Activated CD4-positive, alpha-beta T cell treated with anti-CD3 and anti-CD28 coated beads, Interleukin-2, amount 10 ng/mL, durations not matched to agents 24 days and 14 days (primary cell): ENCODE data around the gene DHRS13. TPM values are rescaled to one million over a fixed set of nuclear protein-coding genes. Genes with fewer than 3 reads are reported as not detected.
A peak's percentile ranks its signal among the peaks of the same experiment; 100 is the strongest.
"Not testable (repeated sequence)": the region's sequence is repeated elsewhere in the genome, so short reads cannot be mapped to it uniquely, and the experiment has no call there.

Source experiments
- DNase-seq: peaks from one replicate; pipeline ENCODE4 v3.0.0; 2022
- H3K27ac Mint-ChIP-seq: one replicate; pipeline ENCODE4 v1.8.0; 2022; ENCODE audit warnings: mild to moderate bottlenecking, mixed read lengths
- H3K27me3 Mint-ChIP-seq: one replicate; pipeline ENCODE4 v1.8.0; 2022; ENCODE audit warnings: mixed read lengths
- H3K36me3 Mint-ChIP-seq: one replicate; pipeline ENCODE4 v1.8.0; 2022; ENCODE audit warnings: low read depth, mild to moderate bottlenecking, mixed read lengths
- H3K4me1 Mint-ChIP-seq: one replicate; pipeline ENCODE4 v1.8.0; 2021; ENCODE audit warnings: mixed read lengths
- H3K4me3 Mint-ChIP-seq: one replicate; pipeline ENCODE4 v1.8.0; 2022; ENCODE audit warnings: mild to moderate bottlenecking, moderate library complexity, mixed read lengths
- H3K9me3 Mint-ChIP-seq: one replicate; pipeline ENCODE4 v1.8.0; 2021; ENCODE audit warnings: mixed read lengths
- intact Hi-C: fragments of 100-400 bp; cut with micrococcal nuclease; formaldehyde crosslinking; loops from one replicate; pipeline ENCODE4 v1.15.1; 2023
- total RNA-seq: library from RNA; stranded (reverse); gene quantifications from 2 replicates; pipeline ENCODE4 v1.2.3, GENCODE V29; 2022

Gene DHRS13
- total RNA-seq, 1 donor from 2014 or later: 34.3 TPM

DNA sequence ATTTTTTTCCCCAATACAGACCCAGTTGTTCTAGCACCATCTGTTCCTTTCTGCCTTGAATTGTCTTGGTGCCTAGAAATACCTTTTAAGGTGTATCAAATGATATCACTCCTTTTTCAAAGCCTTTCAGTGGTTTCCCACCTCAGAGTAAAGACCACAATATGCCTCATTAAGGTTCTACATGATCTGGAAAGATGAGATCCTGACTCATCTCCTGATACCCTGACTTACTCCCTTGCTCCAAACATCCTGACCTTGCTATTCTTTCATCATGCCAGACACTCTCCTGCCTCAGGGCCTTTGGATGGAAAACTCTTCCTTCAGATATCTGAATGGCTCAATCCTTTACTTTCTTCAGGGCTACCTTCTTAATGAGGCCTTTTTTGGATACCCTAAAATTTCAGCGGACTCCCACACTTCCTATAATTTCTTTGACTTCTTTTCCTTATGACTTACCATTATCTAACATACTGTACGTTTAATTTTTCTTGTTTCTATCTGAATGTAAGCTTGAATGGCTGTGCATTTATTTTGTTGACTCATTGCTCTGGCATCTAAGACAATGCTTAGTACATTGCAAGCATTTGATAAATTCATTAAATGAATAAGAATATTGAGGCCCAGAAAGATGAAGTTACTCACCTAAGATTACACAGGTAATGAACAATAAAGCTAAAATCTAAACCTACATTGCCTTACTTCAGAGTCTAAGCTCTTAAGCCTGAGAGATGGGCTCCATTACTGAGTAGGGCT lies 24.5 kb downstream of the DHRS13 start:
- Mint-ChIP-seq H3K27ac (peak overlapping the region; percentile 6), H3K36me3 (peaks cover 39% of the 10 kb centered on the region), H3K4me3 (no peak overlapping the region), H3K4me1 (peaks cover 15% of the 10 kb centered on the region), H3K9me3 (no peaks in the 10 kb centered on the region), H3K27me3 (no peaks in the 10 kb centered on the region)
- intact Hi-C loops: no loop called here
- no peak for DNase-seq

DNA sequence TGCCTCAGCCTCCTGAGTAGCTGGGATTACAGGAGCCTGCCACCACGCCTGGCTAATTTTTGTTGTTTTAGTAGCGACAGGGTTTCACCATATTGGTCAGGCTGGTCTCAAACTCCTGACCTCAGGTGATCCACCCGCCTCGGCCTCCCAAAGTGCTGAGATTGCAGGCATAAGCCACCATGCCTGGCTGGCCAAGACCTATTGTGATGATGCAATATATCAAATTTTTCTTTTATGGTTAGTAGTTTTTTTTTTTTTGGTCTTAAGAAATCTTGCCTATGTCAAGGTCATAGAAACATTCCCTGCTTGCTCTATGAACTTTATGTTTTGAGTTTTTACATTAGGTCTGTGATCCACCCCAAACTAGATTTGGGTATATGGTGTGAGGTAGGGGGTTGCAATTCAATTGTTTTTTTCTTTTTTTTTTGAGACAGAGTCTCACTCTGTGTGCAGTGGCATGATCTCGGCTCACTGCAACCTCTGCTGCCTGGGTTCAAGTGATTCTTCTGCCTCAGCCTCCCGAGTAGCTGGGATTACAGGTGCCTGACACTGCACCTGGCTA lies 25.6 kb downstream of the DHRS13 start:
- not testable (repeated sequence) for H3K9me3 Mint-ChIP-seq, H3K27ac Mint-ChIP-seq, DNase-seq, H3K4me3 Mint-ChIP-seq, H3K27me3 Mint-ChIP-seq
- intact Hi-C loops: loop anchor here (2.0 kb wide), 1 partner anchor 20 kb away; the partner anchor contains the start of gene FLOT2
- Mint-ChIP-seq H3K36me3 (peaks cover 32% of the 10 kb centered on the region), H3K4me1 (peaks cover 15% of the 10 kb centered on the region)

GRCh38 chr17:28875848-28876550 lies 26.9 kb downstream of the DHRS13 start:
- Mint-ChIP-seq H3K4me3 (no peak overlapping the region), H3K27ac (peak overlapping the region; percentile 21), H3K9me3 (no peaks in the 10 kb centered on the region), H3K4me1 (peaks cover 19% of the 10 kb centered on the region), H3K36me3 (peaks cover 25% of the 10 kb centered on the region), H3K27me3 (no peaks in the 10 kb centered on the region)
- no peak for DNase-seq
- intact Hi-C loops: loop anchor here (2.0 kb wide), 1 partner anchor 21 kb away; the partner anchor contains the start of gene FLOT2

DNA sequence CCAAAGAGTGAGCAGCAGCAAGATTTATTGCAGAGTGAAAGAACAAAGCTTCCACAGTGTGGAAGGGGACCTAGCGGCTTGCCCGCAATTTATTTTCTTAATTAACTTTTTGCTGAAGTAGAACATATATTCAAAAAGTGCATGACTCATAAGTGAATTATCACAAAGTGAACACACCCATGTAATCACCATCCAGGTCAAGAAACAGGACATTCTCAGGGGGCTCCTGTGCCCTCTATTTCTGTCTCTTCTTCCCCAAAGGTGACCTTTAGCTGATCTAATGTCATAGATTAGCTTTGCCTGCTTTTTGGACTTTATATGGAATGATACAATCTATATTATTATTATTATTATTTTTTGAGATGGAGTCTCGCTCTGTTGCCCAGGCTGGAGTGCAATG lies 28.1 kb downstream of the DHRS13 start:
- no peak overlapping the region for H3K27ac Mint-ChIP-seq
- no peak overlapping the region for H3K4me3 Mint-ChIP-seq
- H3K27me3 Mint-ChIP-seq: no peaks in the 10 kb centered on the region
- no peak for DNase-seq
- intact Hi-C loops: no loop called here
- peaks cover 15% of the 10 kb centered on the region for H3K36me3 Mint-ChIP-seq
- peaks cover 20% of the 10 kb centered on the region for H3K4me1 Mint-ChIP-seq
- H3K9me3 Mint-ChIP-seq: no peaks in the 10 kb centered on the region

DNA sequence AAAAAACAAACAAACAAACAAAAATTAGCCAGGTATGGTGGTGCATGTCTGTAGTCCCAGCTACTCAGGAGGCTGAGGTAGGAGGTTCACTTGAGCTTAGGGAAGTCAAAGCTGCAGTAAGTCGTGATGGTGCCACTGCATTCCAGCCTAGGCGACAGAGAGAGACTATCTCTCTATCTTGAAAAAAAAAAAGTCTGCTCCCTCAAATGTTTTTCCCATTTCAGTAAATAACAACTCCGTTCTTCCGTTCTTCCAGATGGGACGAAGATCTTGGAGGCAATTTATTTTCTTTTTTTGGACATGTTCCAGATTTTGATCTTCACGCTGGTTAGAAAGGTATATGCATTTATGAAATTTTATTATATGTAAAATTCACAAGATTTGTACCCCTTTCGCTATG lies 29.0 kb downstream of the DHRS13 start:
- H3K4me1 Mint-ChIP-seq: peaks cover 20% of the 10 kb centered on the region
- no peak overlapping the region for H3K27ac Mint-ChIP-seq
- DNase-seq: no peak
- no peaks in the 10 kb centered on the region for H3K9me3 Mint-ChIP-seq
- no peaks in the 10 kb centered on the region for H3K27me3 Mint-ChIP-seq
- intact Hi-C loops: no loop called here
- peaks cover 9% of the 10 kb centered on the region for H3K36me3 Mint-ChIP-seq
- H3K4me3 Mint-ChIP-seq: no peak overlapping the region

DNA sequence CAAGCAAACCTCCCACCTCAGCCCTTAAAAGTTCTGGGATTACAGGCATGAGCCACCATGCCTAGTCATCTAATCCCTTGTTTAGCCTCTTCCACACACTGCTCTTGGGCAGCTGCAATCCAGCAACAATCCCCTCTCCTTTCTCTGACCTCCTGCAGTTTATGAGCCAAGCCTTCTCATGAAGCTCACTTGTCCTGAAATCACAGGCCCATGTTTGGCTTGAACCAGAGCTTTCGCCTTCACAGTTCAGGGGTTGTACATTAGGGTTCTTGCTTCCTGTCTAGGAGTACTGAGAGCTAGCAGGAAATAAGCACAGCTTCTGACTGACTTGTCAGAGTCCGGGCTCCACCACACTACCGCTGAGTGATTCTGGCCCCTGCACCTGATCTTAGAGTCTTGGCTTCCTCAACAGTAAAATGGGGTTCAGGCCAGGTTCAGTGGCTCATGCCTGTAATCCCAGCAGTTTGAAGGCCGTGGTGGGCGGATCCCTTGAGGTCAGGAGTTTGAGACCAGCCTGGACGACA lies 31.8 kb downstream of the DHRS13 start:
- Mint-ChIP-seq H3K4me1 (peaks cover 12% of the 10 kb centered on the region), H3K27ac (peak overlapping the region; percentile 97), H3K4me3 (peak overlapping the region; percentile 19), H3K27me3 (no peaks in the 10 kb centered on the region), H3K9me3 (no peaks in the 10 kb centered on the region), H3K36me3 (no peaks in the 10 kb centered on the region)
- intact Hi-C loops: no loop called here
- peak; percentile 83 for DNase-seq

DNA sequence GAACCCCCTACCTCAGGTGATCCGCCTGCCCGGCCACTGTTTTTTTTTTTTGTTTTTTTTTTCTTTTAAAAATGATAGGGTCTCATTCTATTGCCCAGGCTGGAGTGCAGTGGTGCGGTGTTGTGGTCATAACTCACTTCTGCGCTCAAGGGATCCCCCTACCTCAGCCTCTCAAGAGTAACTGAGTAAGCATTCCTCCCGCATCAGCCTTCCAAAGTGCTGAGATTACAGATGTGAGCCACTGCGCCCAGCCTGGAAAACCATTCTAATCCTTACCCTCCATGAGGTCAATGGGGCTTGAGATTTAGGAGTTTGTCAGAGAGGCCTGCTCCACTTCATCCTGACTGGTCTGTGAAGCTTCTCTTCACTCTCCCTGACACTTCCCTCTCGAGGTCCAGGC lies 35.6 kb downstream of the DHRS13 start:
- Mint-ChIP-seq H3K27ac (no peak overlapping the region), H3K9me3 (no peaks in the 10 kb centered on the region), H3K4me1 (peaks cover 9% of the 10 kb centered on the region), H3K27me3 (no peaks in the 10 kb centered on the region), H3K36me3 (no peaks in the 10 kb centered on the region), H3K4me3 (no peak overlapping the region)
- DNase-seq: no peak
- intact Hi-C loops: no loop called here

DNA sequence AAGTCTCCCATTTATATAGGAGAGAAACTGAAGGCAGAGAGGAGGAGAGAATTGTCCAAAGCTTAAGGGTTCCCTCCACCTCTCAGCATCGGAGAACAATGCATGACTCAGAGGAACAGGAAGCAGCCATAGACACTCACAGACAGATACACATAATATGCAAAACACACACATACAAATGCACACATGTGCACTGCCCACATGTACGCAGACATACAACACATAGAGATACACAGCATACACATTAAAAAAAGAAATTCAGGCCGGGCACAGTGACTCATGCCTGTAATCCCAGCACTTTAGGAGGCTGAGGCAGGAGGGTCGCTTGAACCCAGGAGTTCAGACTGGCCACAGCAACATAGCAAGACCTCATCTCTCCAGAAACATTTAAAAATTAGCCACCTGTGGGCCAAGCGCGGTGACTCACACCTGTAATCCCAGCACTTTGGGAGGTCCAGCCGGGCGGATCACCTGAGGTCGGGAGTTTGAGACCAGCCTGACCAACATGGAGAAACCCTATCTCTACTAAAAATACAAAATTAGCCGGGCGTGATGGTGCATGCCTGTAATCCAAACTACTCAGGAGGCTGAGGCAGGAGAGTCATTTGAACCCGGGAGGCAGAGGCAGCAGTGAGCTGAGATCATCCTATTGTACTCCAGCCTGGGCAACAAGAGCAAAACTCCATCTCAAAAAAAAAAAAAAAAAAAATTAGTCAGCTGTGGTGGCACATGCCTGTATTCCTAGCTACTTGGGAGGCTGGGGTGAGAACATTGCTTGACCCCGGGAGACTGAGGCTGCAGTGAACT lies 36.7 kb downstream of the DHRS13 start:
- Mint-ChIP-seq H3K9me3 (no peaks in the 10 kb centered on the region), H3K27me3 (no peaks in the 10 kb centered on the region), H3K4me1 (peaks cover 6% of the 10 kb centered on the region), H3K4me3 (no peak overlapping the region), H3K27ac (no peak overlapping the region), H3K36me3 (peaks cover 4% of the 10 kb centered on the region)
- intact Hi-C loops: no loop called here
- no peak for DNase-seq

GRCh38 chr17:28864991-28865849 lies 37.7 kb downstream of the DHRS13 start:
- DNase-seq: no peak
- no peaks in the 10 kb centered on the region for H3K27me3 Mint-ChIP-seq
- H3K36me3 Mint-ChIP-seq: peaks cover 10% of the 10 kb centered on the region
- no peaks in the 10 kb centered on the region for H3K9me3 Mint-ChIP-seq
- H3K4me3 Mint-ChIP-seq: no peak overlapping the region
- intact Hi-C loops: no loop called here
- H3K27ac Mint-ChIP-seq: no peak overlapping the region
- peaks cover 3% of the 10 kb centered on the region for H3K4me1 Mint-ChIP-seq

- no peaks in the 10 kb centered on the region for H3K9me3 Mint-ChIP-seq
- no peaks in the 10 kb centered on the region for H3K27me3 Mint-ChIP-seq
- H3K4me3 Mint-ChIP-seq: no peak overlapping the region
- peaks cover 3% of the 10 kb centered on the region for H3K4me1 Mint-ChIP-seq
- intact Hi-C loops: no loop called here
- DNase-seq: no peak
- no peak overlapping the region for H3K27ac Mint-ChIP-seq
- peaks cover 14% of the 10 kb centered on the region for H3K36me3 Mint-ChIP-seq
These were observed 38.9 kb downstream of the DHRS13 start for GRCh38 chr17:28863953-28864352.

DNA sequence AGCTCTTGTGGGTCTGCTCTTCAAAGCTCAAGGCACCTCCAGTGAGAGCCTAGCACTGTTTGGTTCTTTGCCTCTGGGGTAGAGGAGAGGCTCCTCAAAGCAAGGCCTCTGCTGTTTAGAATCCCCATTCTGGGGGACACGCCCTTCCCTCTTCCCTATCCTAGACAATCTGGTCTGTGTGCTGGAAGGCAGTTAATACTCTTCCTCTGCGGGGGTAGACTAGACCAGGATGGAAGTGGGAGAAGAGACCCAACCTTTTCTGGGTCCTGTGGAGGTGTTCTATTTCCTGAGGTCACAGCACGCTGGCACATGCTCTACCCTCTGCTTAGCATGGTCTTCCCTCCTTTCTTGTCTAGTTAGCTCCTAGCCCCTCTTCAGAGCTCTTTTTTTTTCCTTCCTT lies 40.3 kb downstream of the DHRS13 start:
- Mint-ChIP-seq H3K27ac (no peak overlapping the region), H3K27me3 (no peaks in the 10 kb centered on the region), H3K36me3 (peaks cover 26% of the 10 kb centered on the region), H3K9me3 (no peaks in the 10 kb centered on the region), H3K4me1 (peaks cover 13% of the 10 kb centered on the region), H3K4me3 (no peak overlapping the region)
- no peak for DNase-seq
- intact Hi-C loops: no loop called here

GRCh38 chr17:28861393-28862203 lies 41.3 kb downstream of the DHRS13 start:
- intact Hi-C loops: no loop called here
- Mint-ChIP-seq H3K4me1 (peaks cover 13% of the 10 kb centered on the region), H3K4me3 (no peak overlapping the region), H3K36me3 (peaks cover 32% of the 10 kb centered on the region), H3K27me3 (no peaks in the 10 kb centered on the region), H3K9me3 (no peaks in the 10 kb centered on the region), H3K27ac (no peak overlapping the region)
- no peak for DNase-seq
